Neural progenitor cell (in vitro differentiated cells): ENCODE results near the gene ZNF189. TPM values are rescaled to one million over a fixed set of nuclear protein-coding genes. Genes with fewer than 3 reads are reported as not detected.

Experiments used
- DNase-seq: peaks from one replicate; pipeline ENCODE4 v3.0.0-alpha.2; 2016; ENCODE audit warnings: low spot score
- H2AFZ ChIP-seq: fragments of 200-600 bp; sonication (generic); replicated peaks from 2 replicates; pipeline ENCODE4 v1.6.1; 2016; ENCODE audit warnings: antibody characterized with exemption
- H3F3A ChIP-seq: fragments of 200-600 bp; sonication (generic); 2 replicates; pipeline ENCODE4 v1.6.1; 2016; ENCODE audit warnings: antibody characterized with exemption, low read depth
- H3K27ac ChIP-seq: fragments of 200-600 bp; sonication (generic); 2 replicates; pipeline ENCODE4 v1.5.1; 2016; ENCODE audit warnings: mild to moderate bottlenecking
- H3K27me3 ChIP-seq: fragments of 200-600 bp; sonication (generic); 2 replicates; pipeline ENCODE4 v1.6.1; 2016; ENCODE audit warnings: mild to moderate bottlenecking, moderate library complexity
- H3K36me3 ChIP-seq: fragments of 200-600 bp; sonication (generic); 2 replicates; pipeline ENCODE4 v1.5.1; 2016
- H3K4me1 ChIP-seq: fragments of 200-600 bp; sonication (generic); 2 replicates; pipeline ENCODE4 v1.6.1; 2016; ENCODE audit warnings: mixed run types
- H3K4me2 ChIP-seq: fragments of 200-600 bp; sonication (generic); 2 replicates; pipeline ENCODE4 v1.6.1; 2016
- H3K4me3 ChIP-seq: fragments of 200-600 bp; sonication (generic); 2 replicates; pipeline ENCODE4 v1.5.1; 2016
- H3K79me2 ChIP-seq: fragments of 200-600 bp; sonication (generic); 2 replicates; pipeline ENCODE4 v1.6.1; 2016; ENCODE audit warnings: low read depth
- H3K9ac ChIP-seq: fragments of 200-600 bp; sonication (generic); 2 replicates; pipeline ENCODE4 v1.6.1; 2016
- H3K9me3 ChIP-seq: fragments of 200-600 bp; sonication (generic); 2 replicates; pipeline ENCODE4 v1.5.1; 2016; ENCODE audit warnings: low read depth
- H4K20me1 ChIP-seq: fragments of 200-600 bp; sonication (generic); 2 replicates; pipeline ENCODE4 v1.6.1; 2016; ENCODE audit warnings: low read depth
- H3K27ac Mint-ChIP-seq: 3 replicates; pipeline ENCODE4 v1.8.0; 2021; ENCODE audit warnings: mixed read lengths
- H3K27me3 Mint-ChIP-seq: 2 replicates; pipeline ENCODE4 v1.8.0; 2022; ENCODE audit warnings: low read depth, mild to moderate bottlenecking, inconsistent platforms, moderate library complexity, mixed read lengths; ENCODE audit not compliant: insufficient read depth
- H3K36me3 Mint-ChIP-seq: 3 replicates; pipeline ENCODE4 v1.8.0; 2021; ENCODE audit warnings: mixed read lengths
- H3K4me1 Mint-ChIP-seq: 3 replicates; pipeline ENCODE4 v1.8.0; 2021; ENCODE audit warnings: mixed read lengths
- H3K4me3 Mint-ChIP-seq: 3 replicates; pipeline ENCODE4 v1.8.0; 2021; ENCODE audit warnings: mild to moderate bottlenecking, moderate library complexity, mixed read lengths
- H3K9me3 Mint-ChIP-seq: 3 replicates; pipeline ENCODE4 v1.8.0; 2020; ENCODE audit warnings: mixed read lengths
- CTCF ChIP-seq: fragments of 200-600 bp; sonication (generic); IDR thresholded peaks from 2 replicates; pipeline ENCODE4 v1.5.1; 2017; ENCODE audit warnings: antibody characterized with exemption, mild to moderate bottlenecking
- EZH2 ChIP-seq: fragments of 200-600 bp; sonication (generic); IDR thresholded peaks from 2 replicates; pipeline ENCODE4 v1.6.1; 2017; ENCODE audit warnings: antibody characterized with exemption, mild to moderate bottlenecking, moderate library complexity
- EZH2phosphoT487 ChIP-seq: fragments of 200-600 bp; sonication (generic); IDR thresholded peaks from 2 replicates; pipeline ENCODE4 v1.6.1; 2017; ENCODE audit warnings: antibody characterized with exemption
- total RNA-seq: library from RNA; depleted of rRNA; stranded (reverse); fragments of >200 nt; gene quantifications from 2 replicates; pipeline ENCODE4 v1.2.3, GENCODE V29; 2015; ENCODE audit warnings: low replicate concordance

Gene ZNF189
- total RNA-seq, 1 donor from 2014 or later, result 40.2 TPM

GRCh38 chr9:101380295-101380694 lies 18.4 kb upstream of the ZNF189 start:
- Histone ChIP-seq H4K20me1 (no peaks in the 10 kb centered on the region), H3K9me3 (peaks cover 11% of the 10 kb centered on the region), H3K27ac (no peak overlapping the region), H3K4me2 (no peak overlapping the region), H3K4me1 (peaks cover 11% of the 10 kb centered on the region), H3K36me3 (peaks cover 5% of the 10 kb centered on the region), H3F3A (peaks cover 12% of the 10 kb centered on the region), H3K4me3 (no peak overlapping the region), H2AFZ (no peak overlapping the region), H3K27me3 (no peaks in the 10 kb centered on the region), H3K79me2 (no peaks in the 10 kb centered on the region), H3K9ac (no peak overlapping the region)
- Mint-ChIP-seq H3K4me3 (no peak overlapping the region), H3K4me1 (peaks cover 11% of the 10 kb centered on the region), H3K27ac (no peak overlapping the region), H3K27me3 (peaks cover 3% of the 10 kb centered on the region), H3K36me3 (peaks cover 8% of the 10 kb centered on the region), H3K9me3 (peaks cover 32% of the 10 kb centered on the region)
- DNase-seq, result peak; percentile 26
- no peak for TF ChIP-seq CTCF
- TF ChIP-seq EZH2, result no peak
- no peak for TF ChIP-seq EZH2phosphoT487

GRCh38 chr9:101381118-101381517 lies 17.5 kb upstream of the ZNF189 start:
- H3K27ac ChIP-seq, result no peak overlapping the region
- H3K9me3 ChIP-seq, result peaks cover 16% of the 10 kb centered on the region
- Mint-ChIP-seq H3K27me3 (peaks cover 3% of the 10 kb centered on the region), H3K4me1 (peaks cover 11% of the 10 kb centered on the region), H3K36me3 (peaks cover 14% of the 10 kb centered on the region), H3K9me3 (peaks cover 36% of the 10 kb centered on the region), H3K4me3 (no peak overlapping the region), H3K27ac (no peak overlapping the region)
- no peak overlapping the region for H3K9ac ChIP-seq
- no peak overlapping the region for H3K4me2 ChIP-seq
- TF ChIP-seq EZH2phosphoT487 (no peak), CTCF (no peak), EZH2 (no peak)
- H4K20me1 ChIP-seq, result no peaks in the 10 kb centered on the region
- no peak for DNase-seq
- peaks cover 7% of the 10 kb centered on the region for H3K36me3 ChIP-seq
- H3K27me3 ChIP-seq, result no peaks in the 10 kb centered on the region
- H3K4me3 ChIP-seq, result no peak overlapping the region
- peaks cover 12% of the 10 kb centered on the region for H3F3A ChIP-seq
- no peak overlapping the region for H2AFZ ChIP-seq
- H3K79me2 ChIP-seq, result no peaks in the 10 kb centered on the region
- H3K4me1 ChIP-seq, result peaks cover 11% of the 10 kb centered on the region

- Mint-ChIP-seq H3K9me3 (peaks cover 38% of the 10 kb centered on the region), H3K27ac (no peak overlapping the region), H3K4me1 (peaks cover 5% of the 10 kb centered on the region), H3K4me3 (no peak overlapping the region), H3K36me3 (peaks cover 16% of the 10 kb centered on the region), H3K27me3 (peaks cover 3% of the 10 kb centered on the region)
- peaks cover 11% of the 10 kb centered on the region for H3K4me1 ChIP-seq
- H3K27ac ChIP-seq, result no peak overlapping the region
- peaks cover 15% of the 10 kb centered on the region for H3K36me3 ChIP-seq
- H3K27me3 ChIP-seq, result no peaks in the 10 kb centered on the region
- no peak for TF ChIP-seq EZH2phosphoT487
- no peak for TF ChIP-seq EZH2
- no peak for TF ChIP-seq CTCF
- H4K20me1 ChIP-seq, result no peaks in the 10 kb centered on the region
- peaks cover 12% of the 10 kb centered on the region for H3F3A ChIP-seq
- no peaks in the 10 kb centered on the region for H3K79me2 ChIP-seq
- no peak for DNase-seq
- H3K9me3 ChIP-seq, result peaks cover 18% of the 10 kb centered on the region
- H3K4me3 ChIP-seq, result no peak overlapping the region
- H3K9ac ChIP-seq, result no peak overlapping the region
- no peak overlapping the region for H2AFZ ChIP-seq
- no peak overlapping the region for H3K4me2 ChIP-seq
These were observed 16.8 kb upstream of the ZNF189 start for GRCh38 chr9:101381833-101382342.
